ENCODE data around the gene FUT3.
A peak's percentile ranks its signal among the peaks of the same experiment; 100 is the strongest.

FUT3 gene

DNA sequence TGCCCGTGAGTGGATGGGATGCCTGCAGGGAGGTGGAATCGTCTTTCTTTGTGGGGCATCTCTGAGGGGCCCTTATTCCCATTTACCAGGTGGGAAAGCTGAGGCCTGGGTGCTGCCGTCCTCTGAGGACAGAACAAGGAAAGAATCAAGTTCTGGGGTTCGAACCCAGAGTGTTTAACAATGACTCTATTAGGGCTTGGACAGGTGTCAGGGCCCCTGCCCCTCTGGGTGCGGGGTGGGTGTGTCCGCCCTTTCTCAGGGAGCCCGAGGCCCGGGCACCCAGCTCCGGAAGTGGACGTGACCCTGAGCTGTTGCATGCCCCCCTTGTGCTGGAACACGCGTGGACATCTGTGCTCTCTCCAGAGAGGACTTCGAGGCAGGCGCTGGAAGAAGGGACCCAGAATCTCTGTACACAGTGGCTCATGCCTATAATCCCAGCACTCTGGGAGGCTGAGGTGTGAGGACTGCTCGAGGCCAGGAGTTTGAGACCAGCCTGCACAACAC, 41.6 kb upstream of the FUT3 start:
- Histone ChIP-seq H4K8ac (ENCODE audit: low read depth, low read length) (no peak overlapping the region), H3K79me1 (ENCODE audit: low read length) (no peaks in the 10 kb centered on the region), H3K56ac (ENCODE audit: low read length) (no peak overlapping the region), H2AK5ac (ENCODE audit: low read length) (no peak overlapping the region), H3K27me3 (ENCODE audit: insufficient read depth, low read length, poor library complexity) (no peaks in the 10 kb centered on the region), H3K9ac (ENCODE audit: low read length) (no peak overlapping the region), H3K23ac (ENCODE audit: low read length) (no peak overlapping the region), H3K36me3 (ENCODE audit: control insufficient read depth, insufficient read depth, low read length) (peaks cover 4% of the 10 kb centered on the region), H3K4me3 (ENCODE audit: low read length) (no peak overlapping the region), H3K27ac (ENCODE audit: low read depth, low read length) (no peak overlapping the region), H3K79me2 (ENCODE audit: control insufficient read depth, insufficient read depth, low read length) (no peaks in the 10 kb centered on the region), H4K5ac (ENCODE audit: low read length) (no peak overlapping the region), H3K4me1 (ENCODE audit: control insufficient read depth, low read depth, low read length) (no peaks in the 10 kb centered on the region), H2BK15ac (replicated peaks; ENCODE audit: low read depth) (no peak overlapping the region), H2BK120ac (ENCODE audit: low read depth, low read length) (no peak overlapping the region), H3K4ac (ENCODE audit: low read depth, low read length) (no peak overlapping the region), H3K18ac (ENCODE audit: low read length) (no peak overlapping the region), H2BK5ac (ENCODE audit: low read length) (no peak overlapping the region), H3K4me2 (ENCODE audit: low read length) (no peak overlapping the region)
- WGBS (ENCODE audit: extremely low coverage, insufficient coverage, low lambda C conversion rate), result no CpG with 5 or more reads among the region's 15 CpGs
- no peak for DNase-seq

DNA sequence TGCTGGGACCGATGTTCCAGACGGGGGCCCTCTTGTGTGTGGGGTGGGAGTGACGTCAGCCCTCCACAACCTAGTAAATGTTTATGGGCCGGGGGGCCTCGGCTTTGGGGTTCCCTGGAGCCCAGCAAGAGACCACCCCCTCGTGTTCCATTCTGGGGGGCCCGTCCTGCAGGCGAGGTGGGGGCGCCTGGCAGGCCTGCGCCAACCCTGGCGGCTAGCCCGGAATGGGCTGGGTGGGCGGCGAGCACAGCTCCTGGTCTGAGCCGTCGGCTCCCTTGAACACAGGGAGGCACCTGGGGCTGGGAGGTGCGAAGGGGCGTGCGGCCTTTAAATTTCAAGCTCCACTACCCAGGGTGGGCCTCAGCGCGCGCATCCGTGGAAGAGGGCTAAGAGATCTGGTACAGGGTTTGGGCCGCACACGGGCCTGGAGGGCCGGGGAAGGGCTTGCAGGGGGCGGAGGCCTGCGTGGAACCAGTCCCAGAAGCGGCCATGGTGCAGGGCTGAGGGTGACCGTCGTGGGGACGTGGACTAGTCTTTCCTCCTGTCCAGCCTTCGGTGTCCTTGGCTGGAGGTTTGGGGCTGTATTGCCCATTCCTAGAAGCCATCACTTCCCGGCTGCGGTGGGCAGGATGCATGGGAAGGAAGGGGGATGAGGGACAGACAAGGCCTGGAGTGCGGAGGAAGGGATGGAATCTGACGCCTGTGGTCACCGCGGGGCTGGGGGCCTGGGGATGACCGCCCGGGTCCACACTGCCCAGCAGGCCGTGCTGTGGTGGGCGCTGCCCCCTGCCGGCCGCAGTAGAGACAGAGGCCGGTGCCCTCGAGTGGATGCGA, 40.9 kb upstream of the FUT3 start:
- Histone ChIP-seq H4K5ac (ENCODE audit: low read length) (no peak overlapping the region), H2BK15ac (replicated peaks; ENCODE audit: low read depth) (no peak overlapping the region), H2BK120ac (ENCODE audit: low read depth, low read length) (no peak overlapping the region), H4K8ac (ENCODE audit: low read depth, low read length) (no peak overlapping the region), H3K18ac (ENCODE audit: low read length) (no peak overlapping the region), H3K27ac (ENCODE audit: low read depth, low read length) (no peak overlapping the region), H3K36me3 (ENCODE audit: control insufficient read depth, insufficient read depth, low read length) (peaks cover 4% of the 10 kb centered on the region), H3K4me3 (ENCODE audit: low read length) (no peak overlapping the region), H2BK5ac (ENCODE audit: low read length) (no peak overlapping the region), H3K27me3 (ENCODE audit: insufficient read depth, low read length, poor library complexity) (no peaks in the 10 kb centered on the region), H3K79me2 (ENCODE audit: control insufficient read depth, insufficient read depth, low read length) (no peaks in the 10 kb centered on the region), H3K4me2 (ENCODE audit: low read length) (no peak overlapping the region), H3K56ac (ENCODE audit: low read length) (peak overlapping the region; percentile 42), H3K4ac (ENCODE audit: low read depth, low read length) (no peak overlapping the region), H3K79me1 (ENCODE audit: low read length) (no peaks in the 10 kb centered on the region), H3K23ac (ENCODE audit: low read length) (no peak overlapping the region), H2AK5ac (ENCODE audit: low read length) (no peak overlapping the region), H3K9ac (ENCODE audit: low read length) (no peak overlapping the region), H3K4me1 (ENCODE audit: control insufficient read depth, low read depth, low read length) (no peaks in the 10 kb centered on the region)
- peak; percentile 37 for DNase-seq
- no CpG with 5 or more reads among the region's 48 CpGs for WGBS (ENCODE audit: extremely low coverage, insufficient coverage, low lambda C conversion rate)

- H2BK5ac ChIP-seq (ENCODE audit: low read length), result no peak overlapping the region
- H3K27ac ChIP-seq (ENCODE audit: low read depth, low read length), result no peak overlapping the region
- H3K23ac ChIP-seq (ENCODE audit: low read length), result no peak overlapping the region
- no peaks in the 10 kb centered on the region for H3K79me1 ChIP-seq (ENCODE audit: low read length)
- H3K56ac ChIP-seq (ENCODE audit: low read length), result no peak overlapping the region
- H3K79me2 ChIP-seq (ENCODE audit: control insufficient read depth, insufficient read depth, low read length), result no peaks in the 10 kb centered on the region
- H4K8ac ChIP-seq (ENCODE audit: low read depth, low read length), result no peak overlapping the region
- peaks cover 1% of the 10 kb centered on the region for H3K36me3 ChIP-seq (ENCODE audit: control insufficient read depth, insufficient read depth, low read length)
- no peak overlapping the region for H4K5ac ChIP-seq (ENCODE audit: low read length)
- no peak overlapping the region for H2BK120ac ChIP-seq (ENCODE audit: low read depth, low read length)
- H3K4me3 ChIP-seq (ENCODE audit: low read length), result no peak overlapping the region
- no peak overlapping the region for H3K18ac ChIP-seq (ENCODE audit: low read length)
- H2BK15ac ChIP-seq (replicated peaks; ENCODE audit: low read depth), result no peak overlapping the region
- no peak overlapping the region for H3K4me2 ChIP-seq (ENCODE audit: low read length)
- DNase-seq, result no peak
- H3K4ac ChIP-seq (ENCODE audit: low read depth, low read length), result no peak overlapping the region
- H3K4me1 ChIP-seq (ENCODE audit: control insufficient read depth, low read depth, low read length), result no peaks in the 10 kb centered on the region
- no peaks in the 10 kb centered on the region for H3K27me3 ChIP-seq (ENCODE audit: insufficient read depth, low read length, poor library complexity)
- H3K9ac ChIP-seq (ENCODE audit: low read length), result no peak overlapping the region
- no peak overlapping the region for H2AK5ac ChIP-seq (ENCODE audit: low read length)
- WGBS (ENCODE audit: extremely low coverage, insufficient coverage, low lambda C conversion rate), result no CpG with 5 or more reads among the region's 4 CpGs
Measured at GRCh38 chr19:5891572-5891937, 40.3 kb upstream of the FUT3 start.

- Histone ChIP-seq H3K56ac (ENCODE audit: low read length) (no peak overlapping the region), H3K4ac (ENCODE audit: low read depth, low read length) (no peak overlapping the region), H3K27ac (ENCODE audit: low read depth, low read length) (no peak overlapping the region), H2BK15ac (replicated peaks; ENCODE audit: low read depth) (no peak overlapping the region), H4K8ac (ENCODE audit: low read depth, low read length) (no peak overlapping the region), H3K4me3 (ENCODE audit: low read length) (no peak overlapping the region), H3K79me1 (ENCODE audit: low read length) (no peaks in the 10 kb centered on the region), H2BK120ac (ENCODE audit: low read depth, low read length) (no peak overlapping the region), H3K27me3 (ENCODE audit: insufficient read depth, low read length, poor library complexity) (no peaks in the 10 kb centered on the region), H3K23ac (ENCODE audit: low read length) (no peak overlapping the region), H3K36me3 (ENCODE audit: control insufficient read depth, insufficient read depth, low read length) (no peaks in the 10 kb centered on the region), H2AK5ac (ENCODE audit: low read length) (no peak overlapping the region), H3K79me2 (ENCODE audit: control insufficient read depth, insufficient read depth, low read length) (no peaks in the 10 kb centered on the region), H2BK5ac (ENCODE audit: low read length) (no peak overlapping the region), H3K18ac (ENCODE audit: low read length) (no peak overlapping the region), H3K4me1 (ENCODE audit: control insufficient read depth, low read depth, low read length) (no peaks in the 10 kb centered on the region), H3K4me2 (ENCODE audit: low read length) (no peak overlapping the region), H4K5ac (ENCODE audit: low read length) (no peak overlapping the region), H3K9ac (ENCODE audit: low read length) (no peak overlapping the region)
- WGBS (ENCODE audit: extremely low coverage, insufficient coverage, low lambda C conversion rate), result no CpG with 5 or more reads among the region's 10 CpGs
- DNase-seq, result no peak
Measured at GRCh38 chr19:5890099-5890498, 38.9 kb upstream of the FUT3 start.

GRCh38 chr19:5889288-5889971, 38.2 kb upstream of the FUT3 start:
- no peak for DNase-seq
- no CpG with 5 or more reads among the region's 17 CpGs for WGBS (ENCODE audit: extremely low coverage, insufficient coverage, low lambda C conversion rate)

More at GRCh38 chr19:5889288-5889971, 38.2 kb upstream of the FUT3 start:
- Histone ChIP-seq H2BK15ac (replicated peaks; ENCODE audit: low read depth) (no peak overlapping the region), H3K9ac (ENCODE audit: low read length) (no peak overlapping the region), H3K27ac (ENCODE audit: low read depth, low read length) (no peak overlapping the region), H3K4me1 (ENCODE audit: control insufficient read depth, low read depth, low read length) (no peaks in the 10 kb centered on the region), H3K18ac (ENCODE audit: low read length) (no peak overlapping the region), H3K27me3 (ENCODE audit: insufficient read depth, low read length, poor library complexity) (no peaks in the 10 kb centered on the region), H2BK5ac (ENCODE audit: low read length) (no peak overlapping the region), H4K5ac (ENCODE audit: low read length) (no peak overlapping the region), H3K36me3 (ENCODE audit: control insufficient read depth, insufficient read depth, low read length) (no peaks in the 10 kb centered on the region), H3K23ac (ENCODE audit: low read length) (no peak overlapping the region), H3K4me3 (ENCODE audit: low read length) (no peak overlapping the region), H3K79me2 (ENCODE audit: control insufficient read depth, insufficient read depth, low read length) (no peaks in the 10 kb centered on the region), H2BK120ac (ENCODE audit: low read depth, low read length) (no peak overlapping the region), H3K79me1 (ENCODE audit: low read length) (no peaks in the 10 kb centered on the region), H4K8ac (ENCODE audit: low read depth, low read length) (no peak overlapping the region), H2AK5ac (ENCODE audit: low read length) (no peak overlapping the region), H3K56ac (ENCODE audit: low read length) (no peak overlapping the region), H3K4me2 (ENCODE audit: low read length) (no peak overlapping the region), H3K4ac (ENCODE audit: low read depth, low read length) (no peak overlapping the region)

All from mesendoderm (in vitro differentiated cells).